GM23338 (cell line): Measurements from ENCODE around the gene DLX3. TPM values are rescaled to one million over a fixed set of nuclear protein-coding genes. Genes with fewer than 3 reads are reported as not detected.

Experiments
- ATAC-seq: fragments of 200-7000 bp; cut with Tn5 transposase; 3 replicates; pipeline ENCODE4 v1.9.1; 2020
- DNase-seq: peaks from one replicate; pipeline ENCODE4 v3.0.0-alpha.2; 2015; ENCODE audit warnings: low spot score
- H2AFZ ChIP-seq: fragments of 200-600 bp; sonication (generic); 2 replicates; pipeline ENCODE4 v1.8.0; 2016; ENCODE audit warnings: antibody characterized with exemption, mild to moderate bottlenecking, moderate library complexity
- H3F3A ChIP-seq: fragments of 200-600 bp; sonication (generic); replicated peaks from 2 replicates; pipeline ENCODE4 v1.8.0; 2017; ENCODE audit warnings: antibody characterized with exemption, mixed run types, low read depth
- H3K27ac ChIP-seq: fragments of 200-600 bp; sonication (generic); 2 replicates; pipeline ENCODE4 v1.6.1; 2016; ENCODE audit warnings: low read depth
- H3K27me3 ChIP-seq: fragments of 200-600 bp; sonication (generic); 2 replicates; pipeline ENCODE4 v1.8.0; 2016; ENCODE audit warnings: mild to moderate bottlenecking, mixed run types, moderate library complexity; ENCODE audit not compliant: insufficient read depth
- H3K36me3 ChIP-seq: fragments of 200-600 bp; sonication (generic); 2 replicates; pipeline ENCODE4 v1.8.0; 2016; ENCODE audit warnings: mild to moderate bottlenecking; ENCODE audit not compliant: insufficient read depth
- H3K4me1 ChIP-seq: fragments of 200-600 bp; sonication (generic); 2 replicates; pipeline ENCODE4 v1.8.0; 2016; ENCODE audit warnings: mild to moderate bottlenecking, moderate library complexity; ENCODE audit not compliant: insufficient read depth
- H3K4me2 ChIP-seq: fragments of 200-600 bp; sonication (generic); 2 replicates; pipeline ENCODE4 v1.7.1; 2017; ENCODE audit warnings: mixed run types
- H3K4me3 ChIP-seq: fragments of 200-600 bp; sonication (generic); 2 replicates; pipeline ENCODE4 v1.6.1; 2016; ENCODE audit warnings: mixed run types
- H3K79me2 ChIP-seq: fragments of 200-600 bp; sonication (generic); replicated peaks from 2 replicates; pipeline ENCODE4 v1.8.0; 2017; ENCODE audit warnings: mild to moderate bottlenecking; ENCODE audit not compliant: insufficient read depth
- H3K9me2 ChIP-seq: fragments of 200-600 bp; sonication (generic); 2 replicates; pipeline ENCODE4 v1.8.0; 2017; ENCODE audit not compliant: insufficient read depth
- H4K20me1 ChIP-seq: fragments of 200-600 bp; sonication (generic); replicated peaks from 2 replicates; pipeline ENCODE4 v1.8.0; 2017; ENCODE audit warnings: mild to moderate bottlenecking; ENCODE audit not compliant: insufficient read depth
- H3K27ac Mint-ChIP-seq: 2 replicates; pipeline ENCODE4 v1.8.0; 2020; ENCODE audit warnings: inconsistent platforms, mild to moderate bottlenecking, moderate library complexity, mixed read lengths
- H3K27me3 Mint-ChIP-seq: 3 replicates; pipeline ENCODE4 v1.8.0; 2022; ENCODE audit warnings: low read depth, mild to moderate bottlenecking, moderate library complexity, mixed read lengths, inconsistent platforms; ENCODE audit not compliant: insufficient read depth, poor library complexity
- H3K36me3 Mint-ChIP-seq: 3 replicates; pipeline ENCODE4 v1.8.0; 2021; ENCODE audit warnings: low read depth, mild to moderate bottlenecking, inconsistent platforms, moderate library complexity, mixed read lengths
- H3K4me1 Mint-ChIP-seq: 3 replicates; pipeline ENCODE4 v1.8.0; 2020; ENCODE audit warnings: mild to moderate bottlenecking, inconsistent platforms, mixed read lengths
- H3K4me3 Mint-ChIP-seq: 3 replicates; pipeline ENCODE4 v1.8.0; 2021; ENCODE audit warnings: moderate library complexity, mild to moderate bottlenecking, inconsistent platforms, mixed read lengths
- H3K9me3 Mint-ChIP-seq: 3 replicates; pipeline ENCODE4 v1.8.0; 2020; ENCODE audit warnings: moderate library complexity, mild to moderate bottlenecking, inconsistent platforms, mixed read lengths
- CREB1 ChIP-seq: fragments of 250-450 bp; sonication (Bioruptor Pico); IDR thresholded peaks from 2 replicates; pipeline ENCODE4 v1.5.0; 2020; ENCODE audit warnings: low read depth, mild to moderate bottlenecking, moderate library complexity
- CTCF ChIP-seq, 2 experiments: fragments of 200-600 bp in 1 of 2; sonication (generic) in 1 of 2; conservative IDR thresholded peaks; 2 replicates each; pipeline versions ENCODE4 v1.5.1 to v1.6.1; 2016 to 2017; ENCODE audit warnings: antibody characterized with exemption in 2 of 2, low read depth in 2 of 2, mild to moderate bottlenecking in 2 of 2, moderate library complexity in 1 of 2
- ETS1 ChIP-seq: IDR thresholded peaks from 2 replicates; pipeline ENCODE4 v1.6.1; 2016; ENCODE audit warnings: antibody characterized with exemption
- EZH2 ChIP-seq: fragments of 200-600 bp; sonication (generic); IDR thresholded peaks from one replicate; pipeline ENCODE4 v1.8.0; 2017; ENCODE audit warnings: antibody characterized with exemption, mild to moderate bottlenecking, low read depth; ENCODE audit not compliant: unreplicated experiment
- REST ChIP-seq: IDR thresholded peaks from one replicate; pipeline ENCODE4 v1.6.1; 2018; ENCODE audit warnings: antibody characterized with exemption; ENCODE audit not compliant: unreplicated experiment
- ZNF331 ChIP-seq: fragments of 250-450 bp; sonication (Bioruptor Pico); IDR thresholded peaks from 2 replicates; pipeline ENCODE4 v1.5.0; 2020; ENCODE audit warnings: low read depth, mild to moderate bottlenecking, moderate library complexity
- polyA plus RNA-seq: library from polyadenylated mRNA; unstranded; fragments of >200 nt; fragmentation: Nextera tagmentation; extraction: Ambion mirVana; gene quantifications from 2 replicates; pipeline ENCODE4 v1.2.1, GENCODE V29; 2016
- total RNA-seq: library from RNA; depleted of rRNA; stranded (reverse); fragments of >200 nt; shearing (Covaris generic); gene quantifications from 2 replicates; pipeline ENCODE4 v1.2.3, GENCODE V29; 2014

Gene DLX3
- total and polyA plus RNA-seq, 2 experiments from 2014 or later: 0.14 to 0.27 TPM

- TF ChIP-seq CTCF (conservative IDR thresholded peaks at IDR 0.05; ENCODE audit: low read depth in 2 of 2) (no peak), EZH2 (no peak), CREB1 (CRISPR knock-in tag) (no peak), ETS1 (no peak), ZNF331 (CRISPR knock-in tag) (no peak)
Measured at GRCh38 chr17:49986396-49987289, 8.4 kb downstream of the DLX3 start (continued).

GRCh38 chr17:49985310-49985990 is 9.6 kb downstream of the DLX3 start:
- ATAC-seq: no peak
- H3F3A ChIP-seq: 0 out of 2 replicates have a peak, but pooled peaks cover 4% of the 10 kb centered on the region
- H3K36me3 ChIP-seq: no peaks in the 10 kb centered on the region
- Mint-ChIP-seq H3K4me1 (peaks cover 22% of the 10 kb centered on the region), H3K27me3 (peaks cover 36% of the 10 kb centered on the region), H3K4me3 (no peak overlapping the region), H3K9me3 (no peaks in the 10 kb centered on the region), H3K36me3 (no peaks in the 10 kb centered on the region), H3K27ac (no peak overlapping the region)
- H3K4me2 ChIP-seq: no peak overlapping the region
- no peaks in the 10 kb centered on the region for H3K9me2 ChIP-seq
- no peak overlapping the region for H2AFZ ChIP-seq
- H3K79me2 ChIP-seq: no peaks in the 10 kb centered on the region
- no peaks in the 10 kb centered on the region for H4K20me1 ChIP-seq
- H3K4me1 ChIP-seq: peaks cover 12% of the 10 kb centered on the region
- H3K4me3 ChIP-seq: no peak overlapping the region
- no peak for DNase-seq
- peaks cover 73% of the 10 kb centered on the region for H3K27me3 ChIP-seq
- no peak overlapping the region for H3K27ac ChIP-seq
- no peak for TF ChIP-seq CTCF (conservative IDR thresholded peaks at IDR 0.05; ENCODE audit: low read depth in 2 of 2)
- no peak for TF ChIP-seq REST
